ENCODE measurements around the gene DCAF16. TPM values are rescaled to one million over a fixed set of nuclear protein-coding genes. Genes with fewer than 3 reads are reported as not detected.

Gene DCAF16
- total and polyA plus RNA-seq, 10 of the 15 experiments (the other 5 are each of a cell fraction or from before 2014, with no cell fraction given), result 5.8 to 48.6 (median 26.0) TPM

DNA sequence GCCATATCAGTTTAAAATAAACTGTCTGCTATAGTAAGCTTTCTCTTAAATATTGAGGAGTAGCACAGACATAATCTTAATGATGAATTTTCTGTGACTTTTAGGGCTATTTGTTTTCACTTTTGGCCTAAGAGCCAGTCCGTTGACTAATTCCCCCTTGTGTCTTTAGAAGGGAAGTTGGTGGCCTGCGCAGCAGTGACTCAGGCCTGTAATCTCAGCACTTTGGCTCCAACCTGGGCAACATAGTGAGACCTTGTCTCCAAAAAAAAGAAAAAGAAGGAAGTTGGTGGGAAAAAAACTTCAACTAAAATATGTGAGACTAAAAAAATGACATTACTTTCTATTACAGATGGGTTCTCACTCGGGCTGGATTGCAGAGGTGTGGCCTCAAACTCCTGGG lies 3.6 kb upstream of the DCAF16 start (continued):
- TF ChIP-seq CBX5 (IDR thresholded peaks at IDR 0.05; ENCODE audit: low read depth) (no peak), JUND (IDR thresholded peaks at IDR 0.05; ENCODE audit: low read depth, low read length) (no peak), STAT1 (conservative IDR thresholded peaks at IDR 0.05) (no peak), TBL1XR1 (IDR thresholded peaks at IDR 0.05; ENCODE audit: low read depth, low read length) (no peak)
- TF ChIP-seq, protein P1, sequence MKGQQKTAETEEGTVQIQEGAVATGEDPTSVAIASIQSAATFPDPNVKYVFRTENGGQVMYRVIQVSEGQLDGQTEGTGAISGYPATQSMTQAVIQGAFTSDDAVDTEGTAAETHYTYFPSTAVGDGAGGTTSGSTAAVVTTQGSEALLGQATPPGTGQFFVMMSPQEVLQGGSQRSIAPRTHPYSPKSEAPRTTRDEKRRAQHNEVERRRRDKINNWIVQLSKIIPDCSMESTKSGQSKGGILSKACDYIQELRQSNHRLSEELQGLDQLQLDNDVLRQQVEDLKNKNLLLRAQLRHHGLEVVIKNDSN (IDR thresholded peaks at IDR 0.05; ENCODE audit: borderline replicate concordance, extremely low read length, insufficient read depth, low read depth, low read length), result no peak

DNA sequence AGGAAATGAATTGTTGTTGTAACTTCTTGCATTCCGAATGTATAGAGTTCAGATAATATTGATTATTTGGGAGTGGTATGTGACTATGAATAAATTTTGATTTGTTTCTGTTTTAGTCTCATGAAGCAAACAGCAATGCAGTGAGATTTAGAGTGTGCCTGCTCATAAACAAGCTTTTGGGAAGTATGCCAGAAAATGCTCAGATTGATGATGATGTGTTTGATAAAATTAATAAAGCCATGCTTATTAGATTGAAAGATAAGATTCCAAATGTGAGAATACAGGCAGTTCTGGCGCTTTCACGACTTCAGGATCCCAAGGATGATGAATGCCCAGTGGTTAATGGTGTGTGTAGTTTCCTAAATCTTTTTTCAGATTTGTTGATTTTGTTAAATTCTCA lies 2.2 kb upstream of the DCAF16 start:
- BruUV-seq (replicated peaks), result no TSS peak
- ATAC-seq (no peak), FAIRE-seq (no peak), DNase-seq (ENCODE audit: low read depth, low spot score) (no peak)
- Histone ChIP-seq H3K79me2 (ENCODE audit: control insufficient read depth, insufficient read depth, low read length) (peaks cover 94% of the 10 kb centered on the region), H3K4me2 (ENCODE audit: control insufficient read depth, insufficient read depth) (peak overlapping the region; percentile 85), H3K9me3 (replicated peaks; ENCODE audit: control insufficient read depth, insufficient read depth, low read length) (no peaks in the 10 kb centered on the region), H2AFZ (ENCODE audit: control insufficient read depth, low read depth, low read length) (no peak overlapping the region; the same call in 1 of the 2 replicates), H3K4me3 (peak overlapping the region; percentile 87), H3K36me3 (ENCODE audit: control insufficient read depth in 2 of 2, insufficient read depth in 2 of 2, low read length in 1 of 2) (0 out of 4 replicates have a peak, but pooled peaks cover 0 to 6% of the 10 kb centered on the region in 2 experiments), H3K9ac (ENCODE audit: control insufficient read depth, insufficient read depth, low read length) (peak overlapping the region; percentile 82; the same call in 1 of the 2 replicates), H4K20me1 (ENCODE audit: control insufficient read depth, insufficient read depth) (peaks cover 4% of the 10 kb centered on the region; the same call in 1 of the 2 replicates), H3K4me1 (ENCODE audit: control insufficient read depth, insufficient read depth, low read length) (no peaks in the 10 kb centered on the region), H3K27me3 (replicated peaks in 1 of 2; ENCODE audit: control insufficient read depth in 2 of 2, insufficient read depth in 2 of 2, low read length in 1 of 2) (no peaks in the 10 kb centered on the region; a peak in 1 of 4 replicates), H3K27ac (ENCODE audit: control insufficient read depth, insufficient read depth) (peak overlapping the region; percentile 60)
- ChIA-PET POLR2A (interaction anchor here (1.5 kb wide), 1 partner anchor 236 kb away, joined by 3 read pairs; the partner anchor contains the start of gene LAP3), SMC1A (ENCODE audit: uncharacterized antibody, unreplicated experiment) (interaction anchor here (0.7 to 1.3 kb wide), 3 partner anchors 19 to 782 kb away, joined by 3 to 4 read pairs (median 4); no protein-coding TSS in a partner anchor), CTCF (interaction anchor here (0.7 to 1.6 kb wide), 3 partner anchors 14 to 264 kb away, joined by 3 to 8 read pairs (median 3); no protein-coding TSS in a partner anchor), RAD21 (ENCODE audit: unreplicated experiment) (interaction anchor here (0.6 to 1.4 kb wide), 2 partner anchors 15 to 265 kb away, joined by 3 read pairs; no protein-coding TSS in a partner anchor)
- WGBS (ENCODE audit: insufficient coverage, insufficient replicate concordance, low lambda C conversion rate, missing lambda C conversion rate), result 61% methylated on average over 3 of the region's 3 CpGs
- intact Hi-C loops (cut with micrococcal nuclease; ENCODE audit: unreplicated experiment), result loop anchor here (10.0 kb wide), 1 partner anchor 392 kb away; no protein-coding TSS in a partner anchor
- in situ Hi-C loops (cut with MboI), result loop anchor here (10.0 kb wide), 1 partner anchor 212 kb away; the partner anchor contains the start of gene LCORL
- TF ChIP-seq, protein P2, sequence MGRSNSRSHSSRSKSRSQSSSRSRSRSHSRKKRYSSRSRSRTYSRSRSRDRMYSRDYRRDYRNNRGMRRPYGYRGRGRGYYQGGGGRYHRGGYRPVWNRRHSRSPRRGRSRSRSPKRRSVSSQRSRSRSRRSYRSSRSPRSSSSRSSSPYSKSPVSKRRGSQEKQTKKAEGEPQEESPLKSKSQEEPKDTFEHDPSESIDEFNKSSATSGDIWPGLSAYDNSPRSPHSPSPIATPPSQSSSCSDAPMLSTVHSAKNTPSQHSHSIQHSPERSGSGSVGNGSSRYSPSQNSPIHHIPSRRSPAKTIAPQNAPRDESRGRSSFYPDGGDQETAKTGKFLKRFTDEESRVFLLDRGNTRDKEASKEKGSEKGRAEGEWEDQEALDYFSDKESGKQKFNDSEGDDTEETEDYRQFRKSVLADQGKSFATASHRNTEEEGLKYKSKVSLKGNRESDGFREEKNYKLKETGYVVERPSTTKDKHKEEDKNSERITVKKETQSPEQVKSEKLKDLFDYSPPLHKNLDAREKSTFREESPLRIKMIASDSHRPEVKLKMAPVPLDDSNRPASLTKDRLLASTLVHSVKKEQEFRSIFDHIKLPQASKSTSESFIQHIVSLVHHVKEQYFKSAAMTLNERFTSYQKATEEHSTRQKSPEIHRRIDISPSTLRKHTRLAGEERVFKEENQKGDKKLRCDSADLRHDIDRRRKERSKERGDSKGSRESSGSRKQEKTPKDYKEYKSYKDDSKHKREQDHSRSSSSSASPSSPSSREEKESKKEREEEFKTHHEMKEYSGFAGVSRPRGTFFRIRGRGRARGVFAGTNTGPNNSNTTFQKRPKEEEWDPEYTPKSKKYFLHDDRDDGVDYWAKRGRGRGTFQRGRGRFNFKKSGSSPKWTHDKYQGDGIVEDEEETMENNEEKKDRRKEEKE (IDR thresholded peaks at IDR 0.05), result no peak
- no peak for TF ChIP-seq BMI1 (IDR thresholded peaks at IDR 0.05; ENCODE audit: borderline replicate concordance)
- TF ChIP-seq, protein P3, sequence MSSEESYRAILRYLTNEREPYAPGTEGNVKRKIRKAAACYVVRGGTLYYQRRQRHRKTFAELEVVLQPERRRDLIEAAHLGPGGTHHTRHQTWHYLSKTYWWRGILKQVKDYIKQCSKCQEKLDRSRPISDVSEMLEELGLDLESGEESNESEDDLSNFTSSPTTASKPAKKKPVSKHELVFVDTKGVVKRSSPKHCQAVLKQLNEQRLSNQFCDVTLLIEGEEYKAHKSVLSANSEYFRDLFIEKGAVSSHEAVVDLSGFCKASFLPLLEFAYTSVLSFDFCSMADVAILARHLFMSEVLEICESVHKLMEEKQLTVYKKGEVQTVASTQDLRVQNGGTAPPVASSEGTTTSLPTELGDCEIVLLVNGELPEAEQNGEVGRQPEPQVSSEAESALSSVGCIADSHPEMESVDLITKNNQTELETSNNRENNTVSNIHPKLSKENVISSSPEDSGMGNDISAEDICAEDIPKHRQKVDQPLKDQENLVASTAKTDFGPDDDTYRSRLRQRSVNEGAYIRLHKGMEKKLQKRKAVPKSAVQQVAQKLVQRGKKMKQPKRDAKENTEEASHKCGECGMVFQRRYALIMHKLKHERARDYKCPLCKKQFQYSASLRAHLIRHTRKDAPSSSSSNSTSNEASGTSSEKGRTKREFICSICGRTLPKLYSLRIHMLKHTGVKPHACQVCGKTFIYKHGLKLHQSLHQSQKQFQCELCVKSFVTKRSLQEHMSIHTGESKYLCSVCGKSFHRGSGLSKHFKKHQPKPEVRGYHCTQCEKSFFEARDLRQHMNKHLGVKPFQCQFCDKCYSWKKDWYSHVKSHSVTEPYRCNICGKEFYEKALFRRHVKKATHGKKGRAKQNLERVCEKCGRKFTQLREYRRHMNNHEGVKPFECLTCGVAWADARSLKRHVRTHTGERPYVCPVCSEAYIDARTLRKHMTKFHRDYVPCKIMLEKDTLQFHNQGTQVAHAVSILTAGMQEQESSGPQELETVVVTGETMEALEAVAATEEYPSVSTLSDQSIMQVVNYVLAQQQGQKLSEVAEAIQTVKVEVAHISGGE (CRISPR knock-in tag; IDR thresholded peaks at IDR 0.05), result no peak
- no peak for TF ChIP-seq POLR2AphosphoS2 (IDR thresholded peaks at IDR 0.05; ENCODE audit: low read depth, low read length)
- TF ChIP-seq, protein P4, sequence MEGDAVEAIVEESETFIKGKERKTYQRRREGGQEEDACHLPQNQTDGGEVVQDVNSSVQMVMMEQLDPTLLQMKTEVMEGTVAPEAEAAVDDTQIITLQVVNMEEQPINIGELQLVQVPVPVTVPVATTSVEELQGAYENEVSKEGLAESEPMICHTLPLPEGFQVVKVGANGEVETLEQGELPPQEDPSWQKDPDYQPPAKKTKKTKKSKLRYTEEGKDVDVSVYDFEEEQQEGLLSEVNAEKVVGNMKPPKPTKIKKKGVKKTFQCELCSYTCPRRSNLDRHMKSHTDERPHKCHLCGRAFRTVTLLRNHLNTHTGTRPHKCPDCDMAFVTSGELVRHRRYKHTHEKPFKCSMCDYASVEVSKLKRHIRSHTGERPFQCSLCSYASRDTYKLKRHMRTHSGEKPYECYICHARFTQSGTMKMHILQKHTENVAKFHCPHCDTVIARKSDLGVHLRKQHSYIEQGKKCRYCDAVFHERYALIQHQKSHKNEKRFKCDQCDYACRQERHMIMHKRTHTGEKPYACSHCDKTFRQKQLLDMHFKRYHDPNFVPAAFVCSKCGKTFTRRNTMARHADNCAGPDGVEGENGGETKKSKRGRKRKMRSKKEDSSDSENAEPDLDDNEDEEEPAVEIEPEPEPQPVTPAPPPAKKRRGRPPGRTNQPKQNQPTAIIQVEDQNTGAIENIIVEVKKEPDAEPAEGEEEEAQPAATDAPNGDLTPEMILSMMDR (IDR thresholded peaks at IDR 0.05 in 2 of 3, conservative IDR thresholded peaks at IDR 0.05 in 1 of 3; ENCODE audit: control insufficient read depth in 2 of 3, extremely low read depth in 1 of 3, insufficient read depth in 1 of 3, low read depth in 3 of 3, low read length in 3 of 3), result no peak
- no peak for TF ChIP-seq JUNB (IDR thresholded peaks at IDR 0.05)
- no peak for TF ChIP-seq SPI1 (IDR thresholded peaks at IDR 0.05; ENCODE audit: borderline replicate concordance, insufficient read depth, low read depth, low read length)

All from GM12878 (cell line).